Neuron (in vitro differentiated cells): ENCODE data around the gene KCNN2.

Experiments
- H2AFZ ChIP-seq: one replicate; pipeline ENCODE4 v1.6.1; 2013; ENCODE audit warnings: low read depth, mild to moderate bottlenecking, inconsistent platforms, low read length, moderate library complexity
- H3K27me3 ChIP-seq: one replicate; pipeline ENCODE4 v1.6.1; 2013; ENCODE audit warnings: low read length; ENCODE audit not compliant: insufficient read depth
- H3K36me3 ChIP-seq: one replicate; pipeline ENCODE4 v1.6.1; 2013; ENCODE audit warnings: low read length; ENCODE audit not compliant: insufficient read depth
- H3K4me1 ChIP-seq: one replicate; pipeline ENCODE4 v1.6.1; 2013; ENCODE audit warnings: low read length; ENCODE audit not compliant: insufficient read depth
- H3K4me3 ChIP-seq: 2 replicates; pipeline ENCODE4 v1.5.1; 2013; ENCODE audit warnings: mild to moderate bottlenecking, low read length, moderate library complexity
- H3K9me3 ChIP-seq: one replicate; pipeline ENCODE4 v1.6.1; 2013; ENCODE audit warnings: low read length

Gene KCNN2

GRCh38 chr5:114361724-114362196 lies at the start of gene KCNN2:
TSS of gene KCNN2 (plus strand) at chr5:114362070. CDS start at chr5:114362140, 70 bp downstream.
- Histone ChIP-seq H2AFZ (peak within 1 kb of the TSS; percentile 100), H3K36me3 (no peaks in the 10 kb centered on the region), H3K4me1 (peaks cover 18% of the 10 kb centered on the region), H3K27me3 (peaks cover 40% of the 10 kb centered on the region), H3K9me3 (no peaks in the 10 kb centered on the region), H3K4me3 (peak within 1 kb of the TSS; percentile 73)

- H3K27me3 ChIP-seq = no peaks in the 10 kb centered on the region
- no peaks in the 10 kb centered on the region for H3K36me3 ChIP-seq
- H3K4me1 ChIP-seq = peaks cover 1% of the 10 kb centered on the region
- H3K9me3 ChIP-seq = no peaks in the 10 kb centered on the region
- no peak overlapping the region for H3K4me3 ChIP-seq
- H2AFZ ChIP-seq = no peak overlapping the region
Measured at GRCh38 chr5:114312658-114313057, 49.2 kb upstream of the KCNN2 start.

GRCh38 chr5:114314061-114314460 lies 47.8 kb upstream of the KCNN2 start:
- Histone ChIP-seq H3K27me3 (no peaks in the 10 kb centered on the region), H2AFZ (no peak overlapping the region), H3K36me3 (no peaks in the 10 kb centered on the region), H3K4me3 (no peak overlapping the region), H3K4me1 (peaks cover 1% of the 10 kb centered on the region), H3K9me3 (no peaks in the 10 kb centered on the region)

GRCh38 chr5:114316167-114316566 lies 45.7 kb upstream of the KCNN2 start:
- H3K36me3 ChIP-seq = no peaks in the 10 kb centered on the region
- H3K4me3 ChIP-seq = no peak overlapping the region
- no peaks in the 10 kb centered on the region for H3K27me3 ChIP-seq
- H3K9me3 ChIP-seq = no peaks in the 10 kb centered on the region
- peaks cover 1% of the 10 kb centered on the region for H3K4me1 ChIP-seq
- H2AFZ ChIP-seq = no peak overlapping the region

- no peak overlapping the region for H2AFZ ChIP-seq
- H3K9me3 ChIP-seq = no peaks in the 10 kb centered on the region
- H3K4me1 ChIP-seq = no peaks in the 10 kb centered on the region
- no peak overlapping the region for H3K4me3 ChIP-seq
- no peaks in the 10 kb centered on the region for H3K27me3 ChIP-seq
- no peaks in the 10 kb centered on the region for H3K36me3 ChIP-seq
Measured at GRCh38 chr5:114317751-114318150, 44.1 kb upstream of the KCNN2 start.

- Histone ChIP-seq H3K27me3 (no peaks in the 10 kb centered on the region), H3K4me1 (no peaks in the 10 kb centered on the region), H3K4me3 (no peak overlapping the region), H3K36me3 (no peaks in the 10 kb centered on the region), H2AFZ (no peak overlapping the region), H3K9me3 (no peaks in the 10 kb centered on the region)
Measured at GRCh38 chr5:114319236-114319635, 42.6 kb upstream of the KCNN2 start.

- H3K4me1 ChIP-seq = no peaks in the 10 kb centered on the region
- no peaks in the 10 kb centered on the region for H3K36me3 ChIP-seq
Measured at GRCh38 chr5:114319821-114320220, 42.0 kb upstream of the KCNN2 start.

GRCh38 chr5:114324282-114324681 lies 37.6 kb upstream of the KCNN2 start:
- Histone ChIP-seq H3K27me3 (peaks cover 2% of the 10 kb centered on the region), H3K4me1 (no peaks in the 10 kb centered on the region), H3K4me3 (no peak overlapping the region), H3K36me3 (no peaks in the 10 kb centered on the region), H2AFZ (no peak overlapping the region), H3K9me3 (no peaks in the 10 kb centered on the region)

More at GRCh38 chr5:114319821-114320220, 42.0 kb upstream of the KCNN2 start:
- no peaks in the 10 kb centered on the region for H3K9me3 ChIP-seq
- no peak overlapping the region for H3K4me3 ChIP-seq
- no peaks in the 10 kb centered on the region for H3K27me3 ChIP-seq
- H2AFZ ChIP-seq = no peak overlapping the region

- H2AFZ ChIP-seq = no peak overlapping the region
- no peaks in the 10 kb centered on the region for H3K36me3 ChIP-seq
- no peaks in the 10 kb centered on the region for H3K9me3 ChIP-seq
- H3K4me1 ChIP-seq = no peaks in the 10 kb centered on the region
- H3K4me3 ChIP-seq = no peak overlapping the region
- peaks cover 2% of the 10 kb centered on the region for H3K27me3 ChIP-seq
Measured at GRCh38 chr5:114325541-114325940, 36.3 kb upstream of the KCNN2 start.

GRCh38 chr5:114327474-114327873 lies 34.4 kb upstream of the KCNN2 start:
- Histone ChIP-seq H3K27me3 (peaks cover 2% of the 10 kb centered on the region), H3K4me1 (no peaks in the 10 kb centered on the region), H2AFZ (no peak overlapping the region), H3K4me3 (no peak overlapping the region), H3K36me3 (no peaks in the 10 kb centered on the region), H3K9me3 (no peaks in the 10 kb centered on the region)

- H3K4me3 ChIP-seq = no peak overlapping the region
Measured at GRCh38 chr5:114327987-114328386, 33.9 kb upstream of the KCNN2 start.

GRCh38 chr5:114330916-114331531 lies 30.8 kb upstream of the KCNN2 start:
- no peaks in the 10 kb centered on the region for H3K4me1 ChIP-seq
- H2AFZ ChIP-seq = no peak overlapping the region
- no peak overlapping the region for H3K4me3 ChIP-seq
- H3K27me3 ChIP-seq = peaks cover 2% of the 10 kb centered on the region
- H3K36me3 ChIP-seq = no peaks in the 10 kb centered on the region
- H3K9me3 ChIP-seq = no peaks in the 10 kb centered on the region

More at GRCh38 chr5:114327987-114328386, 33.9 kb upstream of the KCNN2 start:
- Histone ChIP-seq H3K36me3 (no peaks in the 10 kb centered on the region), H3K9me3 (no peaks in the 10 kb centered on the region), H3K27me3 (peaks cover 2% of the 10 kb centered on the region), H2AFZ (no peak overlapping the region), H3K4me1 (no peaks in the 10 kb centered on the region)

GRCh38 chr5:114332493-114332892 lies 29.4 kb upstream of the KCNN2 start:
- no peaks in the 10 kb centered on the region for H3K36me3 ChIP-seq
- H3K9me3 ChIP-seq = no peaks in the 10 kb centered on the region
- no peak overlapping the region for H2AFZ ChIP-seq
- no peak overlapping the region for H3K4me3 ChIP-seq
- no peaks in the 10 kb centered on the region for H3K4me1 ChIP-seq
- H3K27me3 ChIP-seq = no peaks in the 10 kb centered on the region

- Histone ChIP-seq H3K4me3 (no peak overlapping the region), H3K9me3 (no peaks in the 10 kb centered on the region), H3K4me1 (no peaks in the 10 kb centered on the region), H2AFZ (no peak overlapping the region), H3K27me3 (no peaks in the 10 kb centered on the region), H3K36me3 (no peaks in the 10 kb centered on the region)
Measured at GRCh38 chr5:114332925-114333324, 28.9 kb upstream of the KCNN2 start.
